Astrocyte (in vitro differentiated cells and primary cell): ENCODE measurements around the gene CTBP1.

ENCODE experiments used
- EZH2 ChIP-seq: IDR thresholded peaks from 2 replicates; pipeline ENCODE4 v1.6.1; 2012; ENCODE audit warnings: mild to moderate bottlenecking, low read length, inconsistent platforms; ENCODE audit not compliant: insufficient read depth
- TF ChIP-seq, protein P1 (sequence below): IDR thresholded peaks from 2 replicates; pipeline ENCODE4 v1.5.1; 2011; ENCODE audit warnings: low read depth, mild to moderate bottlenecking, inconsistent platforms, low read length, moderate library complexity; ENCODE audit not compliant: insufficient read depth

DNA sequence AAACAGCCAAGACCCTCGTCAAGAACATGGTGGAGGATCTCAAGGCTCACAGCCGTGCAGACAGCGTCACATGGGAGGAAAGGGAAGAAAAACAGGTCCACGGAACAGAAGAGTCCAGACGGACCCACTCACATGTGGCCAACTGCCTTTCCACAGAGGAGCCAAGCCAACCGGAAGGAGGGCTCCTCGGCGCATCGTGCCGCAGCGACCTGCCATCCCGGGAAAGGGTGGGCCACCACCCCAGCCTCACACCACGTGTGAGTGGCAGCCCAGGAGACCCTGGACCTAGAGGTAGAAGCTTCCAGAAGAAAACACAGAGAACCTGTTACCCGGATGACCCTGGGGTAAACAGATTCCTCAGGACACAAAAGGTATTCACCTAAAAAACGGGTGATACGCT lies 28.4 kb downstream of the CTBP1 start:
- TF ChIP-seq, protein P1, sequence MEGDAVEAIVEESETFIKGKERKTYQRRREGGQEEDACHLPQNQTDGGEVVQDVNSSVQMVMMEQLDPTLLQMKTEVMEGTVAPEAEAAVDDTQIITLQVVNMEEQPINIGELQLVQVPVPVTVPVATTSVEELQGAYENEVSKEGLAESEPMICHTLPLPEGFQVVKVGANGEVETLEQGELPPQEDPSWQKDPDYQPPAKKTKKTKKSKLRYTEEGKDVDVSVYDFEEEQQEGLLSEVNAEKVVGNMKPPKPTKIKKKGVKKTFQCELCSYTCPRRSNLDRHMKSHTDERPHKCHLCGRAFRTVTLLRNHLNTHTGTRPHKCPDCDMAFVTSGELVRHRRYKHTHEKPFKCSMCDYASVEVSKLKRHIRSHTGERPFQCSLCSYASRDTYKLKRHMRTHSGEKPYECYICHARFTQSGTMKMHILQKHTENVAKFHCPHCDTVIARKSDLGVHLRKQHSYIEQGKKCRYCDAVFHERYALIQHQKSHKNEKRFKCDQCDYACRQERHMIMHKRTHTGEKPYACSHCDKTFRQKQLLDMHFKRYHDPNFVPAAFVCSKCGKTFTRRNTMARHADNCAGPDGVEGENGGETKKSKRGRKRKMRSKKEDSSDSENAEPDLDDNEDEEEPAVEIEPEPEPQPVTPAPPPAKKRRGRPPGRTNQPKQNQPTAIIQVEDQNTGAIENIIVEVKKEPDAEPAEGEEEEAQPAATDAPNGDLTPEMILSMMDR, result no peak
- TF ChIP-seq EZH2, result no peak
